HL-60 (cell line): ENCODE measurements around the gene ARNT2.

Source experiments
- DNase-seq, 2 experiments: peaks; one replicate each; pipeline ENCODE4 v3.0.0-alpha.2; 2010 to 2020; ENCODE audit warnings: low read depth in 1 of 2, low spot score in 1 of 2
- H3K27ac ChIP-seq: fragments of 250-450 bp; sonication (Bioruptor Pico); replicated peaks from 2 replicates; pipeline ENCODE4 v1.5.1; 2020; ENCODE audit warnings: mild to moderate bottlenecking, moderate library complexity
- H3K27me3 ChIP-seq: fragments of 250-450 bp; sonication (Bioruptor Pico); 2 replicates; pipeline ENCODE4 v1.5.1; 2021; ENCODE audit warnings: mild to moderate bottlenecking, moderate library complexity; ENCODE audit not compliant: insufficient read depth, poor library complexity, severe bottlenecking
- H3K4me3 ChIP-seq: replicated peaks from 2 replicates; pipeline ENCODE4 v1.5.1; 2011; ENCODE audit warnings: mild to moderate bottlenecking, control low read depth, low read length; ENCODE audit not compliant: insufficient read depth
- CTCF ChIP-seq: IDR thresholded peaks from one replicate; pipeline ENCODE4 v1.5.1; 2011; ENCODE audit warnings: low read length, control low read depth, inconsistent platforms; ENCODE audit not compliant: insufficient read depth
- GABPA ChIP-seq: IDR thresholded peaks from 2 replicates; pipeline ENCODE4 v1.6.1; 2012; ENCODE audit warnings: low read depth
- POLR2AphosphoS5 ChIP-seq: IDR thresholded peaks from 2 replicates; pipeline ENCODE4 v1.6.1; 2012; ENCODE audit warnings: low read depth
- REST ChIP-seq: IDR thresholded peaks from 2 replicates; pipeline ENCODE4 v1.6.1; 2012; ENCODE audit warnings: low read depth; ENCODE audit not compliant: insufficient replicate concordance
- SPI1 ChIP-seq: IDR thresholded peaks from 2 replicates; pipeline ENCODE4 v1.6.1; 2012; ENCODE audit warnings: low read depth, mild to moderate bottlenecking, borderline replicate concordance

The ARNT2 gene

GRCh38 chr15:80497221-80497620, 93.0 kb downstream of the ARNT2 start:
- Histone ChIP-seq H3K27ac (no peak overlapping the region), H3K27me3 (no peaks in the 10 kb centered on the region), H3K4me3 (no peak overlapping the region)
- TF ChIP-seq POLR2AphosphoS5 = no peak
- TF ChIP-seq REST = no peak
- TF ChIP-seq SPI1 = no peak
- TF ChIP-seq CTCF = no peak
- TF ChIP-seq GABPA = no peak
- no peak for DNase-seq

- Histone ChIP-seq H3K4me3 (no peak overlapping the region), H3K27ac (no peak overlapping the region), H3K27me3 (no peaks in the 10 kb centered on the region)
- TF ChIP-seq POLR2AphosphoS5 (no peak), GABPA (no peak), SPI1 (no peak), CTCF (no peak), REST (no peak)
- DNase-seq = no peak
Observed at GRCh38 chr15:80498652-80499051, 94.5 kb downstream of the ARNT2 start.

- no peaks in the 10 kb centered on the region for H3K27me3 ChIP-seq
- no peak for TF ChIP-seq SPI1
- no peak for TF ChIP-seq POLR2AphosphoS5
- no peak for TF ChIP-seq GABPA
- no peak for TF ChIP-seq REST
- no peak for TF ChIP-seq CTCF
- DNase-seq = no peak
- H3K27ac ChIP-seq = no peak overlapping the region
- no peak overlapping the region for H3K4me3 ChIP-seq
Observed at GRCh38 chr15:80500021-80500420, 95.8 kb downstream of the ARNT2 start.
